ENCODE measurements around the gene FLCN.

FLCN gene

DNA sequence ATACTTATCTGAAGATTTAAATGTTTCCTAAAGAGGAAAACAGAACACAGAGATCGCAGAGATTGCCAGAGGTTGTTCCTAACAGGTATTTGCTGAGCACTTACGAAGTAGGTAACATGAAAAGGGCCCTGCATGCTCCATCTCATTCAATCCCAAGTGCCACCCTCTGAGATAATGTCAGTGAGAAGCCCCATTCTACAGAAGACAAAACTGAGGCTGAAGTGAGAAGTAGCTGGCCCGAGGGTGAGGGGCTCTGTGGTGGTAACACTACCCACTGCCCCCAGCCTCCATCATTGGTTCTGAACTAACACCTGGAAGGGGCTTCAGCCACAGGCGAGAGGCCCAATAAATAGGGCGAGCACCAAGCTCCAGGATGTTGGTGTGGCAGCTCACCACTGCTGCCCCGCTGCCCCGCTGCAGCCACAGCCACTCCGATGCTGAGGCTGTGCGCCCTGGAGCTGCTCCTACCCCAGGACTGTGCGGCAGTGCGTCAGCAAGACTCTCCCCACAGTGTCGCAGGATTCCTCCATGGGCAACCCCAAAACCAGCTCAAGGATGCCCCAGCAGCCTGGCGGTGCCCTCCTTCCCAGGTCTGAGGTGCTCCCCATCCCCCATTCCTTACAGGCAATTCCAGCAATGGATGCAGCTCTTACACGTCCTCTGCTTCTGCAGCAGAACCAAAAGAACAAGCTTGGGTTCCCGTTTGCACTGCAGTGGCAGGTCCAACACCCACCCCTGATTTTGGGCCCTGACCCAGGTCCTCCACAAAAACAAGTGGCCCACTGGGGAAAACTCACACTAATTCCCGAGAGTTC, 10.3 kb downstream of the FLCN start:
- no peak for TF ChIP-seq ZFP30 (CRISPR knock-in tag; IDR thresholded peaks at IDR 0.05)
- TF ChIP-seq, protein P1, sequence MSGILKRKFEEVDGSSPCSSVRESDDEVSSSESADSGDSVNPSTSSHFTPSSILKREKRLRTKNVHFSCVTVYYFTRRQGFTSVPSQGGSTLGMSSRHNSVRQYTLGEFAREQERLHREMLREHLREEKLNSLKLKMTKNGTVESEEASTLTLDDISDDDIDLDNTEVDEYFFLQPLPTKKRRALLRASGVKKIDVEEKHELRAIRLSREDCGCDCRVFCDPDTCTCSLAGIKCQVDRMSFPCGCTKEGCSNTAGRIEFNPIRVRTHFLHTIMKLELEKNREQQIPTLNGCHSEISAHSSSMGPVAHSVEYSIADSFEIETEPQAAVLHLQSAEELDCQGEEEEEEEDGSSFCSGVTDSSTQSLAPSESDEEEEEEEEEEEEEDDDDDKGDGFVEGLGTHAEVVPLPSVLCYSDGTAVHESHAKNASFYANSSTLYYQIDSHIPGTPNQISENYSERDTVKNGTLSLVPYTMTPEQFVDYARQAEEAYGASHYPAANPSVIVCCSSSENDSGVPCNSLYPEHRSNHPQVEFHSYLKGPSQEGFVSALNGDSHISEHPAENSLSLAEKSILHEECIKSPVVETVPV (CRISPR knock-in tag; IDR thresholded peaks at IDR 0.05): no peak
- no peak for TF ChIP-seq GLIS3 (CRISPR knock-in tag; IDR thresholded peaks at IDR 0.05)
- no peak for TF ChIP-seq TOX (CRISPR knock-in tag; IDR thresholded peaks at IDR 0.05; ENCODE audit: borderline replicate concordance)
- no peak for TF ChIP-seq CSDC2 (CRISPR knock-in tag; IDR thresholded peaks at IDR 0.05)
- TF ChIP-seq, protein P2, sequence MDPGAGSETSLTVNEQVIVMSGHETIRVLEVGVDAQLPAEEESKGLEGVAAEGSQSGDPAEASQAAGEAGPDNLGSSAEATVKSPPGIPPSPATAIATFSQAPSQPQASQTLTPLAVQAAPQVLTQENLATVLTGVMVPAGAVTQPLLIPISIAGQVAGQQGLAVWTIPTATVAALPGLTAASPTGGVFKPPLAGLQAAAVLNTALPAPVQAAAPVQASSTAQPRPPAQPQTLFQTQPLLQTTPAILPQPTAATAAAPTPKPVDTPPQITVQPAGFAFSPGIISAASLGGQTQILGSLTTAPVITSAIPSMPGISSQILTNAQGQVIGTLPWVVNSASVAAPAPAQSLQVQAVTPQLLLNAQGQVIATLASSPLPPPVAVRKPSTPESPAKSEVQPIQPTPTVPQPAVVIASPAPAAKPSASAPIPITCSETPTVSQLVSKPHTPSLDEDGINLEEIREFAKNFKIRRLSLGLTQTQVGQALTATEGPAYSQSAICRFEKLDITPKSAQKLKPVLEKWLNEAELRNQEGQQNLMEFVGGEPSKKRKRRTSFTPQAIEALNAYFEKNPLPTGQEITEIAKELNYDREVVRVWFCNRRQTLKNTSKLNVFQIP (CRISPR knock-in tag; IDR thresholded peaks at IDR 0.05; ENCODE audit: borderline replicate concordance, low read depth): no peak
- no peak for TF ChIP-seq ESRRG (CRISPR knock-in tag; IDR thresholded peaks at IDR 0.05)
- no peak for TF ChIP-seq TCF4 (CRISPR knock-in tag; IDR thresholded peaks at IDR 0.05; ENCODE audit: borderline replicate concordance)
- TF ChIP-seq, protein P3, sequence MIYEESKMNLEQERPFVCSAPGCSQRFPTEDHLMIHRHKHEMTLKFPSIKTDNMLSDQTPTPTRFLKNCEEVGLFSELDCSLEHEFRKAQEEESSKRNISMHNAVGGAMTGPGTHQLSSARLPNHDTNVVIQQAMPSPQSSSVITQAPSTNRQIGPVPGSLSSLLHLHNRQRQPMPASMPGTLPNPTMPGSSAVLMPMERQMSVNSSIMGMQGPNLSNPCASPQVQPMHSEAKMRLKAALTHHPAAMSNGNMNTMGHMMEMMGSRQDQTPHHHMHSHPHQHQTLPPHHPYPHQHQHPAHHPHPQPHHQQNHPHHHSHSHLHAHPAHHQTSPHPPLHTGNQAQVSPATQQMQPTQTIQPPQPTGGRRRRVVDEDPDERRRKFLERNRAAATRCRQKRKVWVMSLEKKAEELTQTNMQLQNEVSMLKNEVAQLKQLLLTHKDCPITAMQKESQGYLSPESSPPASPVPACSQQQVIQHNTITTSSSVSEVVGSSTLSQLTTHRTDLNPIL (CRISPR knock-in tag; IDR thresholded peaks at IDR 0.05; ENCODE audit: low read depth): no peak
- no peak for TF ChIP-seq ARNTL (CRISPR knock-in tag; IDR thresholded peaks at IDR 0.05; ENCODE audit: borderline replicate concordance, low read depth)
- TF ChIP-seq ZNF70 (CRISPR knock-in tag; IDR thresholded peaks at IDR 0.05): no peak
- no peak for ATAC-seq

DNA sequence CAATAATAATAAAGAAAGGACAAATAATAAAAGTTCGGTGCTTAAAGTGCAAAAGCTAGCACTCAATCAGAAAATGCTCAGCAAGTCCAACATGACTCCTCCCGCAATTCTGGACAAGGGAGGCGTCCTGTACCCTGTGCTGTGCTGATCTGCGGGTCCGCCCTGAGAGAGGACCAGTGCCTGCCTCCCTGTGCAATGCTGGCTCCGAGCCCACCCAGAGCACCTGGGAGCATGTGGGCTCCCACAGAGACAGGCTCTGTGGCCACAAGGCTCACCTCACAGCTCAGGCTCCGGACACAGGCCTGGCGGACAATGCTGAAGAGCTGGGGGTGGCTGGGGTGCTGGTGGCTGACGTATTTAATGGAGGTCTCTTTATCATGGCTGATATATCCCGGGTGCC, 11.1 kb downstream of the FLCN start:
- no peak for ATAC-seq
- TF ChIP-seq CSDC2 (CRISPR knock-in tag; IDR thresholded peaks at IDR 0.05) (no peak), ZNF565 (CRISPR knock-in tag; conservative IDR thresholded peaks at IDR 0.05; ENCODE audit: low read depth) (no peak), ARNTL (CRISPR knock-in tag; IDR thresholded peaks at IDR 0.05; ENCODE audit: borderline replicate concordance, low read depth) (no peak)
- TF ChIP-seq, protein P4, sequence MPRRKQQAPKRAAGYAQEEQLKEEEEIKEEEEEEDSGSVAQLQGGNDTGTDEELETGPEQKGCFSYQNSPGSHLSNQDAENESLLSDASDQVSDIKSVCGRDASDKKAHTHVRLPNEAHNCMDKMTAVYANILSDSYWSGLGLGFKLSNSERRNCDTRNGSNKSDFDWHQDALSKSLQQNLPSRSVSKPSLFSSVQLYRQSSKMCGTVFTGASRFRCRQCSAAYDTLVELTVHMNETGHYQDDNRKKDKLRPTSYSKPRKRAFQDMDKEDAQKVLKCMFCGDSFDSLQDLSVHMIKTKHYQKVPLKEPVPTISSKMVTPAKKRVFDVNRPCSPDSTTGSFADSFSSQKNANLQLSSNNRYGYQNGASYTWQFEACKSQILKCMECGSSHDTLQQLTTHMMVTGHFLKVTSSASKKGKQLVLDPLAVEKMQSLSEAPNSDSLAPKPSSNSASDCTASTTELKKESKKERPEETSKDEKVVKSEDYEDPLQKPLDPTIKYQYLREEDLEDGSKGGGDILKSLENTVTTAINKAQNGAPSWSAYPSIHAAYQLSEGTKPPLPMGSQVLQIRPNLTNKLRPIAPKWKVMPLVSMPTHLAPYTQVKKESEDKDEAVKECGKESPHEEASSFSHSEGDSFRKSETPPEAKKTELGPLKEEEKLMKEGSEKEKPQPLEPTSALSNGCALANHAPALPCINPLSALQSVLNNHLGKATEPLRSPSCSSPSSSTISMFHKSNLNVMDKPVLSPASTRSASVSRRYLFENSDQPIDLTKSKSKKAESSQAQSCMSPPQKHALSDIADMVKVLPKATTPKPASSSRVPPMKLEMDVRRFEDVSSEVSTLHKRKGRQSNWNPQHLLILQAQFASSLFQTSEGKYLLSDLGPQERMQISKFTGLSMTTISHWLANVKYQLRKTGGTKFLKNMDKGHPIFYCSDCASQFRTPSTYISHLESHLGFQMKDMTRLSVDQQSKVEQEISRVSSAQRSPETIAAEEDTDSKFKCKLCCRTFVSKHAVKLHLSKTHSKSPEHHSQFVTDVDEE (CRISPR knock-in tag; IDR thresholded peaks at IDR 0.05): no peak
- TF ChIP-seq, protein P5, sequence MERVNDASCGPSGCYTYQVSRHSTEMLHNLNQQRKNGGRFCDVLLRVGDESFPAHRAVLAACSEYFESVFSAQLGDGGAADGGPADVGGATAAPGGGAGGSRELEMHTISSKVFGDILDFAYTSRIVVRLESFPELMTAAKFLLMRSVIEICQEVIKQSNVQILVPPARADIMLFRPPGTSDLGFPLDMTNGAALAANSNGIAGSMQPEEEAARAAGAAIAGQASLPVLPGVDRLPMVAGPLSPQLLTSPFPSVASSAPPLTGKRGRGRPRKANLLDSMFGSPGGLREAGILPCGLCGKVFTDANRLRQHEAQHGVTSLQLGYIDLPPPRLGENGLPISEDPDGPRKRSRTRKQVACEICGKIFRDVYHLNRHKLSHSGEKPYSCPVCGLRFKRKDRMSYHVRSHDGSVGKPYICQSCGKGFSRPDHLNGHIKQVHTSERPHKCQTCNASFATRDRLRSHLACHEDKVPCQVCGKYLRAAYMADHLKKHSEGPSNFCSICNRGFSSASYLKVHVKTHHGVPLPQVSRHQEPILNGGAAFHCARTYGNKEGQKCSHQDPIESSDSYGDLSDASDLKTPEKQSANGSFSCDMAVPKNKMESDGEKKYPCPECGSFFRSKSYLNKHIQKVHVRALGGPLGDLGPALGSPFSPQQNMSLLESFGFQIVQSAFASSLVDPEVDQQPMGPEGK (CRISPR knock-in tag; IDR thresholded peaks at IDR 0.05; ENCODE audit: borderline replicate concordance): no peak

DNA sequence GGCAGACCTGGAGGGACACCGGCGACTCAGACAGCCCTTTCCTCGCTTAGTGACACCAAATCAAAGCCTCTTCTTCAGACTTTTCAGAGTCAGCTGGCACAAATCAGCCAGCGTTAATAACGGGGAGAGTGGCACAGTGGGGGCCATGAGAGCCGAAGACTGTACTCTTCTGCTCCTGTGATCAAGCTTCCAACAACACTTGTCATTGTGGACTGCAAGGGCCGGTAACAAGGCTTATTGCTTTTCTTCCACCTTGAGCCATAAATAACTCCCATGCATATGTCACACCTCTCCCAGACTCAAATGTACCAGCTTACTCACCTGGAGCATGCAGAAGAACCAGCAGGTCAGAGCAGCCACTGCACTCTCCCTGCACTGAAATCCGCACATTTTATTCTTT, 12.8 kb downstream of the FLCN start:
- ATAC-seq: no peak
- no peak for TF ChIP-seq BACH2 (CRISPR knock-in tag; IDR thresholded peaks at IDR 0.05; ENCODE audit: borderline replicate concordance)

DNA sequence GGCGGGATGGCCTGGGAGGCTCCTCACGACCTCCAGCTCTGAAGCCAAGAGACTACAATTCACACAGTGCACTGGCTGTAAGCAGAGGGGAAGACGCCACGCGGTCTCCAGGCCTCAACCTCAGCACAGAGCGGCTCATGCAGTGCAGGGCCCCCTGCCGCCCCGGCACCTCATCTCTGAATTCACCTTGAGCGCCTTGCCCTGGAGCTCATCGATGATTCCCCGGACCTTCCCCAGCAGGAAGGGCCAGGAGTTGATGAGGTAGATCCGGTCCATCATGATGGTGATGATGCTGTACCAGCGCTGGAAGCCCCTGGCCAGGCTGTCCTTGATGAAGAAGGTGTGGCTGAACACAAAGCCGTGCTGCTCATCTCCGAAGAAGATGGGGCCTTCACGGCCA, 13.2 kb downstream of the FLCN start:
- no peak for ATAC-seq
- TF ChIP-seq ESRRG (CRISPR knock-in tag; IDR thresholded peaks at IDR 0.05) (no peak), ARNTL (CRISPR knock-in tag; IDR thresholded peaks at IDR 0.05; ENCODE audit: borderline replicate concordance, low read depth) (no peak), OSR1 (CRISPR knock-in tag; IDR thresholded peaks at IDR 0.05) (no peak), TCF4 (CRISPR knock-in tag; IDR thresholded peaks at IDR 0.05; ENCODE audit: borderline replicate concordance) (no peak), RARB (CRISPR knock-in tag; IDR thresholded peaks at IDR 0.05) (no peak), ZNF70 (CRISPR knock-in tag; IDR thresholded peaks at IDR 0.05) (no peak), SNAI2 (CRISPR knock-in tag; IDR thresholded peaks at IDR 0.05) (no peak)
- TF ChIP-seq, protein P5 (CRISPR knock-in tag; IDR thresholded peaks at IDR 0.05; ENCODE audit: borderline replicate concordance): no peak
- TF ChIP-seq, protein P1 (CRISPR knock-in tag; IDR thresholded peaks at IDR 0.05): no peak
- TF ChIP-seq, protein P3 (CRISPR knock-in tag; IDR thresholded peaks at IDR 0.05; ENCODE audit: low read depth): no peak
